CD4-positive, alpha-beta T cell (primary cell): Measurements from ENCODE around the gene AADACL4. TPM values are rescaled to one million over a fixed set of nuclear protein-coding genes. Genes with fewer than 3 reads are reported as not detected.
"Not testable (repeated sequence)": the region's sequence is repeated elsewhere in the genome, so short reads cannot be mapped to it uniquely, and the experiment has no call there.

ENCODE experiments used
- ATAC-seq: fragments of 200-7000 bp; cut with Tn5 transposase; one replicate; pipeline ENCODE4 v1.10.0; 2022; ENCODE audit warnings: mild to moderate bottlenecking; ENCODE audit not compliant: poor library complexity
- CTCF ChIA-PET: fragments of 350-600 bp; sonication (Branson Sonifier 250); formaldehyde crosslinking; loops from one replicate; lab custom pipeline; 2021; ENCODE audit warnings: antibody characterized with exemption, inconsistent platforms; lab: Charles Lee
- POLR2A ChIA-PET: fragments of 350-600 bp; sonication (Branson Sonifier 250); formaldehyde crosslinking; loops from one replicate; lab custom pipeline; 2021; ENCODE audit warnings: antibody characterized with exemption, inconsistent platforms; lab: Charles Lee
- DNase-seq, 14 experiments: peaks; one replicate each; pipeline ENCODE4 v3.0.0-alpha.2; 2013 to 2020; ENCODE audit warnings: mixed read lengths in 2 of 14
- H3K27ac ChIP-seq, 2 donors: one replicate each; pipeline versions ENCODE4 v1.5.1 to v1.7.0; 2013; ENCODE audit warnings: low read length in 2 of 2, low read depth in 1 of 2, mild to moderate bottlenecking in 1 of 2
- H3K27me3 ChIP-seq, 2 experiments: 1 replicate in 1 of 2; 2 replicates in 1 of 2; pipeline versions ENCODE4 v1.6.1 to v1.7.0; 2013; ENCODE audit warnings: low read length in 2 of 2, control low read depth in 1 of 2, mild to moderate bottlenecking in 1 of 2, moderate library complexity in 1 of 2; ENCODE audit not compliant: insufficient read depth in 2 of 2, control insufficient read depth in 1 of 2
- H3K36me3 ChIP-seq: one replicate; pipeline ENCODE4 v1.6.1; 2013; ENCODE audit warnings: low read length, control low read depth; ENCODE audit not compliant: insufficient read depth
- H3K4me1 ChIP-seq: one replicate; pipeline ENCODE4 v1.6.1; 2013; ENCODE audit warnings: low read length, control low read depth; ENCODE audit not compliant: insufficient read depth
- H3K4me3 ChIP-seq: one replicate; pipeline ENCODE4 v1.5.1; 2013; ENCODE audit warnings: mild to moderate bottlenecking, low read length, moderate library complexity
- H3K9me3 ChIP-seq, 2 experiments: 1 replicate in 1 of 2; 2 replicates in 1 of 2; pipeline versions ENCODE4 v1.6.1 to v1.7.0; 2013; ENCODE audit warnings: low read length in 2 of 2, mild to moderate bottlenecking in 2 of 2, control low read depth in 1 of 2, moderate library complexity in 1 of 2; ENCODE audit not compliant: control insufficient read depth in 1 of 2, insufficient read depth in 1 of 2
- H3K27ac Mint-ChIP-seq: one replicate; pipeline ENCODE4 v1.8.0; 2020; ENCODE audit warnings: mixed read lengths
- H3K27me3 Mint-ChIP-seq: one replicate; pipeline ENCODE4 v1.8.0; 2021; ENCODE audit warnings: mixed read lengths
- H3K36me3 Mint-ChIP-seq: one replicate; pipeline ENCODE4 v1.8.0; 2021; ENCODE audit warnings: low read depth, mixed read lengths
- H3K4me1 Mint-ChIP-seq: one replicate; pipeline ENCODE4 v1.8.0; 2021; ENCODE audit warnings: low read depth, mixed read lengths
- H3K4me3 Mint-ChIP-seq: one replicate; pipeline ENCODE4 v1.8.0; 2020; ENCODE audit warnings: mild to moderate bottlenecking, mixed read lengths
- H3K9me3 Mint-ChIP-seq: one replicate; pipeline ENCODE4 v1.8.0; 2020; ENCODE audit warnings: mixed read lengths
- CTCF ChIP-seq: fragments of 200-600 bp; IDR thresholded peaks from one replicate; pipeline ENCODE4 v1.8.0; 2022; ENCODE audit warnings: antibody characterized with exemption, mild to moderate bottlenecking
- intact Hi-C, 2 experiments: fragments of 100-400 bp; cut with DNase I in 1 of 2; cut with micrococcal nuclease in 1 of 2; formaldehyde crosslinking; loops; one replicate each; pipeline versions ENCODE4 v1.15.1 to v1.9.0; 2023 to 2025; cut with DNase I, micrococcal nuclease
- total RNA-seq, 174 experiments: library from RNA in 2 of 174; stranded (reverse) in 2 of 174; gene quantifications; one replicate each; pipeline ENCODE4 v1.2.3 and lab custom pipeline; 2021 to 2026

AADACL4 gene
- total RNA-seq, 2 experiments from 2014 or later, result not detected

- peaks cover 4 to 5% of the 10 kb centered on the region in 2 experiments for H3K27me3 ChIP-seq
- H3K9me3 Mint-ChIP-seq, result peaks cover 10% of the 10 kb centered on the region
- POLR2A ChIA-PET, result no interaction called here
- no peak for TF ChIP-seq CTCF
- no peak overlapping the region for H3K27ac Mint-ChIP-seq
- H3K9me3 ChIP-seq, result peaks cover 13 to 24% of the 10 kb centered on the region in 2 experiments
- no peaks in the 10 kb centered on the region for H3K36me3 ChIP-seq
- H3K4me3 ChIP-seq, result no peak overlapping the region
- no peak for DNase-seq
- no peaks in the 10 kb centered on the region for H3K36me3 Mint-ChIP-seq
- no peak for ATAC-seq
- intact Hi-C loops, result no loop called here
- no peak overlapping the region for H3K4me3 Mint-ChIP-seq
- no peaks in the 10 kb centered on the region for H3K27me3 Mint-ChIP-seq
- H3K4me1 Mint-ChIP-seq, result no peaks in the 10 kb centered on the region
- H3K4me1 ChIP-seq, result no peaks in the 10 kb centered on the region
- CTCF ChIA-PET, result interaction anchor here (0.7 kb wide), 1 partner anchor 151 kb away, joined by 3 read pairs; no protein-coding TSS in a partner anchor
- H3K27ac ChIP-seq, result no peak overlapping the region
Measured at GRCh38 chr1:12643079-12643478, 806 bp upstream of the AADACL4 start.

GRCh38 chr1:12644237-12644636 lies 352 bp downstream of the AADACL4 start:
- Histone ChIP-seq H3K27me3 (peaks cover 4 to 5% of the 10 kb centered on the region in 2 experiments), H3K4me3 (no peak overlapping the region), H3K36me3 (no peaks in the 10 kb centered on the region), H3K9me3 (peaks cover 8 to 21% of the 10 kb centered on the region in 2 experiments), H3K27ac (no peak overlapping the region), H3K4me1 (no peaks in the 10 kb centered on the region)
- Mint-ChIP-seq H3K4me3 (no peak overlapping the region), H3K27me3 (peaks cover 7% of the 10 kb centered on the region), H3K27ac (no peak overlapping the region), H3K36me3 (no peaks in the 10 kb centered on the region), H3K9me3 (peaks cover 10% of the 10 kb centered on the region), H3K4me1 (no peaks in the 10 kb centered on the region)
- POLR2A ChIA-PET, result no interaction called here
- TF ChIP-seq CTCF, result no peak
- CTCF ChIA-PET, result no interaction called here
- DNase-seq (no peak), ATAC-seq (no peak)
- intact Hi-C loops, result no loop called here

GRCh38 chr1:12644829-12645228 lies 944 bp downstream of the AADACL4 start:
- no peak overlapping the region for H3K27ac Mint-ChIP-seq
- H3K4me3 ChIP-seq, result no peak overlapping the region
- no peak for ATAC-seq
- TF ChIP-seq CTCF, result no peak
- ChIA-PET POLR2A (no interaction called here), CTCF (no interaction called here)
- H3K4me1 ChIP-seq, result no peaks in the 10 kb centered on the region
- H3K9me3 ChIP-seq, result peaks cover 8 to 15% of the 10 kb centered on the region in 2 experiments
- no peak for DNase-seq
- H3K27ac ChIP-seq, result no peak overlapping the region
- peaks cover 4 to 5% of the 10 kb centered on the region in 2 experiments for H3K27me3 ChIP-seq
- H3K9me3 Mint-ChIP-seq, result peaks cover 10% of the 10 kb centered on the region
- no peaks in the 10 kb centered on the region for H3K4me1 Mint-ChIP-seq
- intact Hi-C loops, result no loop called here
- H3K4me3 Mint-ChIP-seq, result no peak overlapping the region
- H3K36me3 ChIP-seq, result no peaks in the 10 kb centered on the region
- peaks cover 9% of the 10 kb centered on the region for H3K27me3 Mint-ChIP-seq
- no peaks in the 10 kb centered on the region for H3K36me3 Mint-ChIP-seq

GRCh38 chr1:12645401-12645800 lies 1.5 kb downstream of the AADACL4 start:
- H3K4me1 Mint-ChIP-seq, H3K27ac ChIP-seq, H3K9me3 Mint-ChIP-seq, H3K27ac Mint-ChIP-seq, H3K9me3 ChIP-seq, intact Hi-C loops, DNase-seq, H3K4me3 Mint-ChIP-seq, H3K27me3 ChIP-seq, H3K4me1 ChIP-seq, CTCF ChIA-PET, ATAC-seq, H3K36me3 Mint-ChIP-seq, H3K36me3 ChIP-seq, POLR2A ChIA-PET, H3K4me3 ChIP-seq: not testable (repeated sequence)
- H3K27me3 Mint-ChIP-seq, result peaks cover 14% of the 10 kb centered on the region
